ENCODE data around the gene LDHD.

DNA sequence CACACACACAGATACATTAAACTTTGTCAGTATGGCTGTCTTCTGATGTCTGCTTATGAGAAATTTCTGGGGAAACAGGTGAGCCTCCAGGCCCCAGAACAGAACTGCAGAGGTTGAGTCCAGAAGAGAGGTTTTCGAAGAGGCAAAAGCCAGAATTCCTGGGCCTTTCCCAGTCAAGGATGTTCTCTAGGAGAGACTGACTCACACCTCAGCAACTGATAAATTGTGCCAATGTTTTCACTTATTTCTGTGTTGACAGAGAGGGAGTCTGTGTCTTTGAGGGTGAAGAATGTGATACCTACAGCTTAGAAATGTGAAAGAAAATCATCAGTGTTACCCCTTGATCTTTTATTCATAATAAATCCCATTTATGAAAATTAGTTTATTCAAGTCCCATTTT lies 30.3 kb downstream of the LDHD start:
- no peak for TF ChIP-seq CTCF (IDR thresholded peaks at IDR 0.05; ENCODE audit: low read depth, low read length, poor library complexity, severe bottlenecking)
- no peak for TF ChIP-seq EZH2phosphoT487 (IDR thresholded peaks at IDR 0.05; ENCODE audit: borderline replicate concordance, low read length)
